ENCODE data around the gene COA5. TPM values are rescaled to one million over a fixed set of nuclear protein-coding genes. Genes with fewer than 3 reads are reported as not detected.

Gene COA5
- total RNA-seq = 10 to 100 TPM; 22.5 to 37.5 (median 29.2) TPM
- polyA plus RNA-seq = 10 to 100 TPM; 26.3 to 58.5 (median 35.2) TPM
- long read RNA-seq, donor 1, transcript COA5-201 (3 exons, 1,754 nt) = major isoform, 40 of 45 reads
- long read RNA-seq, donor 1, partial matches to known transcripts = 0 of 45 reads
- long read RNA-seq, donor 1, other reads (novel, unspliced or antisense) = 5 of 45 reads
- long read RNA-seq, donor 2, transcript COA5-201 (3 exons, 1,754 nt) = major isoform, 53 of 61 reads
- long read RNA-seq, donor 2, partial matches to known transcripts = 0 of 61 reads
- long read RNA-seq, donor 2, other reads (novel, unspliced or antisense) = 5 of 61 reads

- H3K27ac ChIP-seq = peak within 1 kb of the TSS; percentile 99
- ATAC-seq (peak; percentile 97 to 98 (median 98)), DNase-seq (peak; percentile 93 to 95)
- TF ChIP-seq CTCF (IDR thresholded peaks at IDR 0.05) = no peak
- intact Hi-C loops (cut with DNase I) = loop anchor here in 1 of 2 donors (10.0 kb wide), 1 partner anchor 194 kb away; no protein-coding TSS in a partner anchor
- peaks cover 49% of the 10 kb centered on the region for H3K4me1 ChIP-seq
- H3K36me3 ChIP-seq (ENCODE audit: insufficient read depth in 1 of 2, low read depth in 1 of 2) = peaks cover 3 to 43% of the 10 kb centered on the region in 2 donors
- H3K9me3 ChIP-seq = no peaks in the 10 kb centered on the region
- H3K4me3 ChIP-seq = peak within 1 kb of the TSS; percentile 98
- no peaks in the 10 kb centered on the region for H3K27me3 ChIP-seq (ENCODE audit: insufficient read depth in 3 of 3, low read length in 2 of 3)
- WGBS, 3 donors = 0 to 1% (median 1%) methylated on average over 71 to 93 of the region's 93 CpGs
These were observed at the start of gene COA5, which contains the start of gene UNC50 for GRCh38 chr2:98608116-98608961. Gene COA5 (minus strand): TSS chr2:98608512. CDS start chr2:98608405, 107 bp downstream. Gene UNC50 (plus strand): TSS chr2:98608589. CDS start chr2:98609760, 1,171 bp downstream.

- Histone ChIP-seq H3K27me3 (ENCODE audit: insufficient read depth in 3 of 3, low read length in 2 of 3) (no peaks in the 10 kb centered on the region), H3K9me3 (no peaks in the 10 kb centered on the region), H3K4me3 (no peak overlapping the region), H3K4me1 (no peaks in the 10 kb centered on the region), H3K27ac (no peak overlapping the region), H3K36me3 (ENCODE audit: insufficient read depth in 1 of 2, low read depth in 1 of 2) (peaks cover 0 to 18% of the 10 kb centered on the region in 2 donors)
- WGBS, 3 donors = 87 to 92% (median 90%) methylated on average over 4 of the region's 4 CpGs
- intact Hi-C loops (cut with DNase I) = no loop called here
- DNase-seq (no peak), ATAC-seq (no peak)
- no peak for TF ChIP-seq CTCF (IDR thresholded peaks at IDR 0.05)
These were observed 48.5 kb upstream of the COA5 start for GRCh38 chr2:98656800-98657199.

GRCh38 chr2:98654699-98655495 lies 46.6 kb upstream of the COA5 start:
- WGBS, 3 donors = 73 to 83% (median 75%) methylated on average over 3 of the region's 3 CpGs
- no peak for TF ChIP-seq CTCF (IDR thresholded peaks at IDR 0.05)
- H3K4me3 ChIP-seq = no peak overlapping the region
- no peaks in the 10 kb centered on the region for H3K27me3 ChIP-seq (ENCODE audit: insufficient read depth in 3 of 3, low read length in 2 of 3)
- peaks cover 0 to 18% of the 10 kb centered on the region in 2 donors for H3K36me3 ChIP-seq (ENCODE audit: insufficient read depth in 1 of 2, low read depth in 1 of 2)
- no peaks in the 10 kb centered on the region for H3K9me3 ChIP-seq
- intact Hi-C loops (cut with DNase I) = loop anchor here (5.0 kb wide), 1 partner anchor 77 kb away; the partner anchor contains the start of gene MGAT4A (in 2 of the 2)
- no peak overlapping the region for H3K27ac ChIP-seq
- no peak for ATAC-seq
- no peak for DNase-seq
- no peaks in the 10 kb centered on the region for H3K4me1 ChIP-seq

- peaks cover 0 to 15% of the 10 kb centered on the region in 2 donors for H3K36me3 ChIP-seq (ENCODE audit: insufficient read depth in 1 of 2, low read depth in 1 of 2)
- no peak for TF ChIP-seq CTCF (IDR thresholded peaks at IDR 0.05)
- DNase-seq (no peak), ATAC-seq (no peak)
- no peak overlapping the region for H3K4me3 ChIP-seq
- no peaks in the 10 kb centered on the region for H3K27me3 ChIP-seq (ENCODE audit: insufficient read depth in 3 of 3, low read length in 2 of 3)
- no peaks in the 10 kb centered on the region for H3K4me1 ChIP-seq
- 89 to 95% (median 91%) methylated on average over 1 of the region's 1 CpG for WGBS, 3 donors
- no peaks in the 10 kb centered on the region for H3K9me3 ChIP-seq
- no peak overlapping the region for H3K27ac ChIP-seq
- intact Hi-C loops (cut with DNase I) = loop anchor here (5.0 kb wide), 1 partner anchor 81 kb away; the partner anchor contains the start of gene MGAT4A (in 2 of the 2)
These were observed 42.7 kb upstream of the COA5 start for GRCh38 chr2:98650998-98651397.

All from psoas muscle (tissue), 8 donors.